RWPE2 (cell line): ENCODE data around the gene HIPK2.

Experiments
- ATAC-seq: fragments of 200-7000 bp; cut with Tn5 transposase; 3 replicates; pipeline ENCODE4 v1.9.1; 2021; ENCODE audit warnings: low read depth
- DNase-seq: peaks from one replicate; pipeline ENCODE4 v3.0.0-alpha.2; 2020; ENCODE audit warnings: low spot score
- H3K27ac ChIP-seq: fragments of 450-650 bp; 2 replicates; pipeline ENCODE4 v1.5.1; 2017; ENCODE audit warnings: mild to moderate bottlenecking; ENCODE audit not compliant: poor library complexity, severe bottlenecking
- H3K27me3 ChIP-seq: fragments of 250-450 bp; sonication (Bioruptor Pico); 2 replicates; pipeline ENCODE4 v1.5.1; 2021; ENCODE audit warnings: mild to moderate bottlenecking, moderate library complexity; ENCODE audit not compliant: insufficient read depth, poor library complexity, severe bottlenecking
- H3K36me3 ChIP-seq: fragments of 250-450 bp; sonication (Bioruptor Pico); 2 replicates; pipeline ENCODE4 v1.5.1; 2020; ENCODE audit warnings: low read depth, mild to moderate bottlenecking, moderate library complexity
- H3K4me1 ChIP-seq: fragments of 250-450 bp; sonication (Bioruptor Pico); 2 replicates; pipeline ENCODE4 v1.5.1; 2021; ENCODE audit warnings: mild to moderate bottlenecking, moderate library complexity; ENCODE audit not compliant: insufficient read depth, poor library complexity, severe bottlenecking
- H3K4me3 ChIP-seq: fragments of 250-450 bp; sonication (Bioruptor Pico); 2 replicates; pipeline ENCODE4 v1.5.1; 2021; ENCODE audit warnings: mild to moderate bottlenecking, moderate library complexity; ENCODE audit not compliant: severe bottlenecking
- H3K9me3 ChIP-seq: fragments of 250-450 bp; sonication (Bioruptor Pico); 2 replicates; pipeline ENCODE4 v1.5.1; 2021; ENCODE audit warnings: mild to moderate bottlenecking, moderate library complexity; ENCODE audit not compliant: severe bottlenecking
- CTCF ChIP-seq: fragments of 450-650 bp; IDR thresholded peaks from one replicate; pipeline ENCODE4 v1.5.1; 2017; ENCODE audit warnings: mild to moderate bottlenecking, moderate library complexity; ENCODE audit not compliant: poor library complexity, severe bottlenecking

HIPK2 gene

GRCh38 chr7:139641337-139641992 lies 136.3 kb downstream of the HIPK2 start:
- no peak overlapping the region for H3K4me3 ChIP-seq
- DNase-seq, result no peak
- no peaks in the 10 kb centered on the region for H3K27me3 ChIP-seq
- H3K36me3 ChIP-seq, result peaks cover 6% of the 10 kb centered on the region
- no peak overlapping the region for H3K27ac ChIP-seq
- no peak for ATAC-seq
- H3K9me3 ChIP-seq, result no peaks in the 10 kb centered on the region
- no peak for TF ChIP-seq CTCF
- no peaks in the 10 kb centered on the region for H3K4me1 ChIP-seq

GRCh38 chr7:139640681-139641080 lies 137.1 kb downstream of the HIPK2 start:
- H3K4me1 ChIP-seq, result no peaks in the 10 kb centered on the region
- H3K36me3 ChIP-seq, result peaks cover 4% of the 10 kb centered on the region
- no peak overlapping the region for H3K4me3 ChIP-seq
- H3K27me3 ChIP-seq, result no peaks in the 10 kb centered on the region
- H3K9me3 ChIP-seq, result no peaks in the 10 kb centered on the region
- H3K27ac ChIP-seq, result no peak overlapping the region
- DNase-seq (no peak), ATAC-seq (no peak)
- TF ChIP-seq CTCF, result no peak

DNA sequence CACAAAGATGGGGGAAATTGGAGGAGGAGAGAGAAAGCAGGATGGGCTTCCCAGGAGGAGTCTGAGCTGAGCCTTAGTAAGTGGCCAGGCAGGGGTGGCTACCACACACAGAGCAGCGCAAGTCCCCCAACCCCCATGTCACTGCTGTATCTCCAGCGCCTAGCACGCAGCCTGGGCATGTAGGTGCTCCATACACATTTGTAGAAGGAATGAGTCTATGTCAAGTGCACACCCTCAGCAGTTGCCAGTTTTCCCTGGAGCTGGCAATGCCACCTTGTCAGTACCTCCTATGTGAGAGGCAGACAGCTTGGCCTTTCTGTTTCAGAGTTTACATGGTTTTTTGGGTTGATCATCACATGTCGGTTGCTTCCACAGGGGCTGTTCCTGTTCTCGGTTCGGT lies 138.2 kb downstream of the HIPK2 start:
- DNase-seq (no peak), ATAC-seq (no peak)
- no peaks in the 10 kb centered on the region for H3K4me1 ChIP-seq
- TF ChIP-seq CTCF, result no peak
- H3K36me3 ChIP-seq, result no peaks in the 10 kb centered on the region; the same call in 1 of the 2 replicates
- H3K27ac ChIP-seq, result no peak overlapping the region
- H3K27me3 ChIP-seq, result no peaks in the 10 kb centered on the region
- H3K9me3 ChIP-seq, result no peaks in the 10 kb centered on the region
- no peak overlapping the region for H3K4me3 ChIP-seq

- Histone ChIP-seq H3K36me3 (peaks cover 6% of the 10 kb centered on the region; the same call in 1 of the 2 replicates), H3K27ac (no peak overlapping the region), H3K9me3 (no peaks in the 10 kb centered on the region), H3K27me3 (no peaks in the 10 kb centered on the region), H3K4me1 (no peaks in the 10 kb centered on the region), H3K4me3 (no peak overlapping the region)
- DNase-seq (no peak), ATAC-seq (no peak)
- TF ChIP-seq CTCF, result no peak
These were observed 142.1 kb downstream of the HIPK2 start for GRCh38 chr7:139635526-139636302.

DNA sequence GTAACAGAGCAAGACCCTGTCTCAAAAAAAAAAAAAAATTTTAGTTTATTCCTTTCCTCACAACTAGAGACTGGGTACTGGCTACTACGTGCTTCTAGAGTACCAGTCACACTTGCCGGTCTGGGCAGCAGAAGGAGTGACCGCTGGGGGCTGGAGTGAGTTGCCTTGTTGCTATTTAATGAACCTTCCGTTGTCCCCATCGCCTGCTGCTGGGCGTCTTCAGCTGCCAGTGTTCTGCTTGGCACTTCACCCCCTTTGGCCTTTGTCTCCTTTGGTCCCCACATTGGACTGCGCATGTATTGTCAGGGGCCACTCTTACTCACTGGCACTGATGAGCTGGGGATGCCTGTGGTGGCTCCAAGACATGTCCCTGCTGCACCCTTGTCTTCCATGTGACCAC lies 143.7 kb downstream of the HIPK2 start:
- ATAC-seq (no peak), DNase-seq (no peak)
- Histone ChIP-seq H3K36me3 (peaks cover 7% of the 10 kb centered on the region), H3K4me1 (no peaks in the 10 kb centered on the region), H3K4me3 (no peak overlapping the region), H3K27me3 (no peaks in the 10 kb centered on the region), H3K27ac (no peak overlapping the region), H3K9me3 (no peaks in the 10 kb centered on the region)
- TF ChIP-seq CTCF, result no peak
